Karpas-422 (cell line): Measurements from ENCODE around the gene HRAS. TPM values are rescaled to one million over a fixed set of nuclear protein-coding genes. Genes with fewer than 3 reads are reported as not detected.

Source experiments
- DNase-seq: peaks from one replicate; pipeline ENCODE4 v3.0.0-alpha.2; 2015
- H2AFZ ChIP-seq: fragments of 200-600 bp; sonication (generic); 2 replicates; pipeline ENCODE4 v1.6.1; 2014; ENCODE audit warnings: antibody characterized with exemption, low read length, mixed read lengths
- H3K27ac ChIP-seq: fragments of 200-600 bp; sonication (generic); 2 replicates; pipeline ENCODE4 v1.5.1; 2014; ENCODE audit warnings: mild to moderate bottlenecking, low read length, moderate library complexity
- H3K27me3 ChIP-seq: fragments of 200-600 bp; sonication (generic); 2 replicates; pipeline ENCODE4 v1.6.1; 2014; ENCODE audit warnings: low read length, mixed read lengths
- H3K36me3 ChIP-seq: fragments of 200-600 bp; sonication (generic); 2 replicates; pipeline ENCODE4 v1.6.1; 2014; ENCODE audit warnings: low read length, mixed read lengths; ENCODE audit not compliant: insufficient read depth
- H3K4me1 ChIP-seq: fragments of 200-600 bp; sonication (generic); 2 replicates; pipeline ENCODE4 v1.6.1; 2014; ENCODE audit warnings: mild to moderate bottlenecking, low read length, mixed read lengths
- H3K4me2 ChIP-seq: fragments of 200-600 bp; sonication (generic); 2 replicates; pipeline ENCODE4 v1.6.1; 2014; ENCODE audit warnings: low read length, low read depth, mild to moderate bottlenecking; ENCODE audit not compliant: poor library complexity, severe bottlenecking
- H3K4me3 ChIP-seq: fragments of 200-600 bp; sonication (generic); 2 replicates; pipeline ENCODE4 v1.5.1; 2014; ENCODE audit warnings: mild to moderate bottlenecking, antibody characterized with exemption, low read length, mixed read lengths
- H3K79me2 ChIP-seq: fragments of 200-600 bp; sonication (generic); 2 replicates; pipeline ENCODE4 v1.6.1; 2014; ENCODE audit warnings: mild to moderate bottlenecking, low read length, mixed read lengths
- H3K9ac ChIP-seq: fragments of 200-600 bp; sonication (generic); 2 replicates; pipeline ENCODE4 v1.6.0; 2014; ENCODE audit warnings: low read length
- H3K9me2 ChIP-seq: fragments of 200-600 bp; sonication (generic), shearing (Covaris generic); replicated peaks from 2 replicates; pipeline ENCODE4 v1.6.0; 2014; ENCODE audit warnings: mild to moderate bottlenecking, low read length, moderate library complexity; ENCODE audit not compliant: insufficient read depth
- H3K9me3 ChIP-seq: fragments of 300-700, 200-600 bp; sonication (generic); 2 replicates; pipeline ENCODE4 v1.6.1; 2014; ENCODE audit warnings: low read length, mixed read lengths
- H4K20me1 ChIP-seq: fragments of 200-600 bp; sonication (generic); 2 replicates; pipeline ENCODE4 v1.6.1; 2014; ENCODE audit warnings: mild to moderate bottlenecking, antibody characterized with exemption, low read length, low read depth; ENCODE audit not compliant: insufficient read depth
- total RNA-seq: library from RNA; depleted of rRNA; stranded (reverse); fragments of >200 nt; shearing (Covaris generic); gene quantifications from 2 replicates; pipeline ENCODE4 v1.2.3, GENCODE V29; 2014; ENCODE audit warnings: low replicate concordance

HRAS gene
- total RNA-seq, 1 experiment from 2014 or later = 8.5 TPM

DNA sequence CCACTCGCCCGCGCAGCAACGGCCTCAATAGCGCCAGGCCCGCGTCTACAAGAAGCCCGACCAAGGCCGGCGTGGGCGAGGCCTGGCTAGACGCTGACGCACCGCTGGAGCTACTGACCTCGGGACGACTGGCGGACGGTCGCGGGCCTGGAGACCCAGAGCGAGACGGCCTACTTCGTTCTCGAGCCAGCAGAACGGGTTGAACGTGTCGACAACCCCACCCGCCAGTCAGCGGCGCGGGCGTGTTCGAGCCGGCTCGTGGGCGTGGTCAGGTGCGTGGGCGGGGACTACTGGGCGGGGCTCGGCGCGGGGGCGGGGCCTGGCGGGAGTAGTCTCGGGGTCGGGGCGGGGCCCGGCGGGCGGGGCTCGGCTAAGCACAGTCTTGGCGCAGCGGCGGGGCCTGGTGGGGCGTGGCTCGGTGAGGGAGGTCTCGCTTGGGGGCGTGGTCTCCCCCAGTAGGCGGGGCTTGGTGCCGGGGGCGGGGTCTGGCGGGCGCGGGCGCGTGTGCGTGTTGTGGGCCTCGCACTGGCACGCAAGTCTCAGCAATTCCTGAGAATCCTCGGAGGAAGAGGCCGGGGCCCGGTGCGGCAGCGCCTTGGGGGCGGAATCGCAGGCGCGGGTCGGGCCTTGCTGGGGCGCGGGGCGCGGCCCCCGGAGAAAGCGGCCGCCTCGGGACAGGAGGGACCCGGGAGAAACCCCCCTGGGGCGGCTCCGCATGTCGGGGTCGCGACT lies 28.2 kb downstream of the HRAS start, which contains the start of gene RNH1:
Gene RNH1 (minus strand): TSS at position 248 of the 732 bp plus-strand sequence. CDS start 5,080 bp downstream, outside the sequence.
- H3K27me3 ChIP-seq = no peaks in the 10 kb centered on the region
- H3K9me3 ChIP-seq = no peaks in the 10 kb centered on the region
- peaks cover 27% of the 10 kb centered on the region for H3K4me1 ChIP-seq
- H3K4me2 ChIP-seq = peak within 1 kb of the TSS; percentile 99
- no peaks in the 10 kb centered on the region for H4K20me1 ChIP-seq
- DNase-seq = peak; percentile 97
- peaks cover 37% of the 10 kb centered on the region for H3K79me2 ChIP-seq
- no peaks in the 10 kb centered on the region for H3K36me3 ChIP-seq
- peak within 1 kb of the TSS; percentile 99 for H3K4me3 ChIP-seq
- no peaks in the 10 kb centered on the region for H3K9me2 ChIP-seq
- H3K27ac ChIP-seq = peak within 1 kb of the TSS; percentile 93
- H2AFZ ChIP-seq = peak within 1 kb of the TSS; percentile 90; the same call in 1 of the 2 replicates
- H3K9ac ChIP-seq = peak within 1 kb of the TSS; percentile 100

DNA sequence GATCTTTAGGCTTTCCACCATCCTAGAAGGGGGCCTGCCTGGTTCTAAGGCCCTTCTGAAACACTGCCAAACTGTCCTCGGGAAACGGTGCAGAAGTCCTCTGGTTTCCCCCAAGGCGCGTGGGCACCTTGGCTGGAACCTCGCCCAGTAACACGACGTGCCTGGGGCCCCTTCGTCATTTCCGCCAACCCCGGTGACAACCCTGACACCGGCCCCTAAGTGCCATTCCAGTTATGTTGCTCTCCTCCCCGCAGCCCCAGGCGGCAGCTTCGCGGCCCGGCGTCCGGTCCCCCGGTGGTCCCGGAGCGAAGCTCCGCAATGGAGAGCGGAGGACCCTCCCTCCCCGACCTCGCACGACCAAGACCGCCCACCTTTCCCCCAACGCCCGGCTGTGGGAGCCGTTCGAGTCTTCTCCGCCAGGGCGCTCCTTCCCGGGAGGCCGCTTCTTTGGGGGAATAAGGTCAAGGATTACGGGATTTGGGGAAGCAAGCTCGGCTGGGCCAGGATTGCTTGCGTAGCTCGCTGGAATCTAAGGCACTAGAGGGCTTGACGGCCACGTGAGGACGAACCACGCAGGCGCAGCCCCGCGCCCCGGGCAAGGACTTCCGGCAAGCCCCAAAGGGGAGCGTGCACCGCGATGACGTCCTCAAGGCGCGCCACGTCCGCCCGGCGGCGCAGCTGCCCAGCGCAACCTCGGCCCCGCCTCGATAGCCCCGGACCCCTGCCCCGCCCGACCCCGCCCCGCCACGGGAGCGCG lies 29.0 kb downstream of the HRAS start:
- Histone ChIP-seq H3K9ac (peak overlapping the region; percentile 100), H3K36me3 (no peaks in the 10 kb centered on the region), H3K9me3 (no peaks in the 10 kb centered on the region), H4K20me1 (no peaks in the 10 kb centered on the region), H3K4me2 (peak overlapping the region; percentile 99), H3K27ac (peak overlapping the region; percentile 93), H3K4me1 (peaks cover 27% of the 10 kb centered on the region), H3K4me3 (peak overlapping the region; percentile 99), H2AFZ (peak overlapping the region; percentile 90; the same call in 1 of the 2 replicates), H3K9me2 (no peaks in the 10 kb centered on the region), H3K27me3 (no peaks in the 10 kb centered on the region), H3K79me2 (peaks cover 37% of the 10 kb centered on the region)
- peak; percentile 99 for DNase-seq

DNA sequence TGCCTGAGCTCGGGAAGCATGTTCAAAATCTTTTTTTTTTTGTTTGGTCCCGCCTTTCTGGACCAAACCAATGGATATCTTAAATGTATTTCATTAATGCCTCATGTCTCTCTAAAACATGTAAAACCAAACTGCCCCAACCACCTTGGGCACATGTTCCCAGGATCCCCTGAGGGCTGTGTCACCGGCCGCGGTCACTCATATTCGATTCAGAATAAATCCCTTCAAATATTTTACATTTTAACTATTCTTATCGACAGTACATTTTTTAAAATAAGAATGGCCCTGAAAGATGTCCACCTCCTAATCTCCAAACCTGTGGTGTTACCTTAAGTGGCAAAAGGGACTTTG lies 30.4 kb downstream of the HRAS start:
- DNase-seq = no peak
- Histone ChIP-seq H3K9me3 (no peaks in the 10 kb centered on the region), H3K9ac (peak overlapping the region; percentile 100), H3K4me3 (peak overlapping the region; percentile 99), H2AFZ (no peak overlapping the region), H3K4me2 (peak overlapping the region; percentile 99), H3K27ac (peak overlapping the region; percentile 93; the same call in 1 of the 2 replicates), H3K9me2 (no peaks in the 10 kb centered on the region), H3K79me2 (peaks cover 37% of the 10 kb centered on the region), H3K36me3 (no peaks in the 10 kb centered on the region), H4K20me1 (no peaks in the 10 kb centered on the region), H3K27me3 (no peaks in the 10 kb centered on the region), H3K4me1 (peaks cover 27% of the 10 kb centered on the region)

DNA sequence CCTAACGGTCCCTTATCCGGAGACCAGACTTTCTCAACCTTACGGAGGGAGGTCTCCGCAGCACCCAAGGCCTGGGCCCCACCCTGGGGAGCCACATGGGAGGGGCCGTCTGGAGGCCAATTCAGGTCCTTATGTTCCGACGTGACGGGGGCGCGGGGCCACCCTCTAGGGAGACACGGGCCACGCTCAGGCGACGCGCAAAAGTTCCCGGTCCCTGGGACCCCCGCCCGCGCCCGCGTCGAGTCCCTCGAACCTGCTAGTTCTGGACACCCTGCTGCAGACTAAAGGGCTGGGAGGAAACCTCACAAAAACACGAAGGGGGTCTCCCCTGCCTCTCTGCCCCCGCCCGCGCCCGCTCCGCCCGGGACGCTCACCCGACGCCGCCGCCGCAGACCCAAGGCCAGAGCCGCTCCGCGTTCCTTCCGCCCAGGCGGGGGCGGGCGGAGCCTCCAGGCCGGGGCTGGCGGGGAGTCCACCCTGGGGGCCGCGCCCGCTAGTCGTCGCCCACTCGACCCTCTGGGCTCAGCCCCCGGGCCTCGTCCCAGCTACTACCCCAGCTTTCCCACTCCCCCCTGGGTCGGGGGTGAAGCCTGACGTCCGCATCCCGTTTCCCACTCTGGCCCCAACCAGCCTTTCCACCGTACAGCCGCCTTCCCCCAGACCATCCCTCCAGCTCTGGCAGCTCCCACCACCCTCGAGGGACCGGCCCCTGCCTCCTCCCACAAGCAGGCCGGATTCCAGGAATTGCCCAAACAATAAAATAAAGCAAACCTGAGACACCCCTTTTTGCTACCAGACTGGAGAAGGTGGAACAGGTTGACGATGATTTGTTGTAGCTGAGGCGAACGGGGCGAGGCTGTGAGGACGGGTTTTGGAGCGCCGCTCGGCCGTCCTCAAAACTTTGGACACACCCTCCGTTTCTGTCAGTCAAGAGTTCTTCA lies 31.1 kb downstream of the HRAS start:
- Histone ChIP-seq H3K9ac (peak overlapping the region; percentile 100), H3K27me3 (no peaks in the 10 kb centered on the region), H3K27ac (no peak overlapping the region), H3K36me3 (no peaks in the 10 kb centered on the region), H2AFZ (no peak overlapping the region), H3K9me3 (no peaks in the 10 kb centered on the region), H3K4me1 (peaks cover 27% of the 10 kb centered on the region), H3K4me2 (peak overlapping the region; percentile 99), H3K79me2 (peaks cover 37% of the 10 kb centered on the region), H3K4me3 (peak overlapping the region; percentile 99), H3K9me2 (no peaks in the 10 kb centered on the region), H4K20me1 (no peaks in the 10 kb centered on the region)
- DNase-seq = peak; percentile 74

DNA sequence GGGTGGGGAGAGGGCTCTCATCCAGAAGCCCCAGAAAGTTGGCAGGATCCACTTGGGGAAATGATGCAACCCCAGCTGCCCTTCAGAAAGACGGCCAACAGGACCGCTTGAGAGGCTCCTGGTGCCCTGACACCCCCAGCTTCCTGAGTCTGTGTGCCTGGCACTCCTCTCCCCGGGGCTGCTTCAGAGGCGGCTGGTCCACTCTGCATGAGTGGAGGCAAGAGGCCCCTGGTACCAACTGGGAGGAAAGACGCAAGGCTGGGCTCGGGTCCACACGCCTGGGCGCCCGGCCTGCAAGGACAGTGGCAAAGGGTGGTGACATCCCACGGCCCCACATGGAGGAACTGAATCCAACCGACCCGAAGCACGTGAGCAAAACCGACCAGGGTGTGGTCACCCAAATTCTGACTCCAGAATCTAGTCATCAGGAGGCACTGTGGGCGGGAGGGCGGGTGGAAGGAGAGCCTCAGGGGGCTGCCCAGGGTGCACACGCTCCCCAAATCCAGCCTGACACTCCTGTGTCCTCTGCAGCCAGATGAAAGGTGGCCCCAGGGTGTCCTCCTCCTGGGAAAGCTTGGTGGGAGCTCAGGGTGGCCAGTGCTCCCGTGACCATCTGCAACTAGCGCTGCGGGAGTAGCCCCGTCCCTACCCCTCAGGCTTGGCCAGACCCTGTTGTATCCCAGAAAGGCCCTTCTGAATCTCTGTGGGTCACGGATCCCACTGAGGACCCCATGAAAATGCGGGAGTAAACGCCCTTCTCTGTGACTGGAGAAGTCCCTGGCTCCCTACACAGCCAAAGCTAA lies 32.0 kb downstream of the HRAS start:
- Histone ChIP-seq H3K27me3 (no peaks in the 10 kb centered on the region), H3K79me2 (peaks cover 37% of the 10 kb centered on the region), H3K9me2 (no peaks in the 10 kb centered on the region), H4K20me1 (no peaks in the 10 kb centered on the region), H3K36me3 (no peaks in the 10 kb centered on the region), H3K4me2 (peak overlapping the region; percentile 99), H3K4me3 (no peak overlapping the region; the same call in 1 of the 2 replicates), H3K9ac (peak overlapping the region; percentile 100), H3K4me1 (peaks cover 27% of the 10 kb centered on the region), H3K9me3 (no peaks in the 10 kb centered on the region), H3K27ac (no peak overlapping the region), H2AFZ (no peak overlapping the region)
- no peak for DNase-seq

DNA sequence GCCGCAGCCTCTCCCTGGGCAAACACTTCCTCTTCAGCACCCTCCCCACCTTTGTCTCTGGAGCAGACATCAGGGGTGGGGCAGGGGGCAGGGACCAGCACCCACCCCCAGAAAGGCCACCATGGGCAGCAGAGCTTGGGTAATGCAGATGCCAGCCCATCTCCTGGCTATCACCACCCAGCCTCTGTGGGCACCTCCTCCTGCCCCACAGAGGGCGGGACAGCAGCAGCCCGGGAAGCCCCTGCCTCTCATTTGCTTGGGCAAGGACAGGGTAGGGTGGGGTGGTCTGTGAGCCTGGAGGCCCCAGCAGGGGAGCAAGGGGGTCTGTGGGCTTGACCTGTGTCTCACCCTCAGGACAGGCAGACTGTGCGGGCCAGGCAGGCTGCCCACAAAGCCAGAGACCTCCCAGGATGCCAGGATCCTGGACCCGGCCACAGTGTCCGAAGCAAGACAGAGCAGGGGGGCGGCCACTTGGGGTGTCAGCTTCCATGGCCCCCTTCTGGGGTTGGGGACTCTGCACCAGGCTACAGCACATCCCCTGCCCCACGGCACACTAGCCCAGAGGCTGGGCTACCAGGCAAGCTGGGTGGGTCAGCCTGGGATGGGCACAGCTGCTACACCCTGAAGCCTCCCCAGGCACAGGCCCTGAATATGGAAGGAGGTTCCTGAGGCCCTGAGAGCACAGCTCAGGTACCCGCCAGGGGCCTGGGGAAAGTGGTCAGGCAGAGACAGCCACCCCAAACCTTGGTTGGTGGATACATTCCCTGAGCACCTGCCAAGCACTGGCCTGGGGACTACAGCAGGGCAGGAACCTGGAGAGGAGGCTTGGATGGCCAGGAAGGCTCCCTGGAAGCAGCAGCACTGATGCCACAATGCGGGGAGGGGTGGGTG lies 32.8 kb downstream of the HRAS start:
- Histone ChIP-seq H3K27me3 (no peaks in the 10 kb centered on the region), H3K79me2 (peaks cover 37% of the 10 kb centered on the region), H3K9me2 (no peaks in the 10 kb centered on the region), H3K4me3 (no peak overlapping the region), H4K20me1 (no peaks in the 10 kb centered on the region), H3K9ac (no peak overlapping the region), H3K4me2 (no peak overlapping the region), H3K9me3 (no peaks in the 10 kb centered on the region), H3K27ac (no peak overlapping the region), H3K36me3 (peaks cover 4% of the 10 kb centered on the region; the same call in 1 of the 2 replicates), H2AFZ (no peak overlapping the region), H3K4me1 (peaks cover 25% of the 10 kb centered on the region)
- no peak for DNase-seq
